Activated CD8-positive, alpha-beta T cell treated with anti-CD3 and anti-CD28 coated beads for 36 hours (primary cell): ENCODE data around the gene KCNA10. TPM values are rescaled to one million over a fixed set of nuclear protein-coding genes. Genes with fewer than 3 reads are reported as not detected.
A peak's percentile ranks its signal among the peaks of the same experiment; 100 is the strongest.

Experiments
- ATAC-seq: fragments of 200-7000 bp; cut with Tn5 transposase; one replicate; pipeline ENCODE4 v1.10.0; 2021; ENCODE audit warnings: mild to moderate bottlenecking, moderate library complexity
- CTCF ChIA-PET: fragments of 350-600 bp; sonication (Branson Sonifier 250); formaldehyde crosslinking; loops from one replicate; lab custom pipeline; 2021; ENCODE audit warnings: antibody characterized with exemption; lab: Charles Lee
- POLR2A ChIA-PET: fragments of 350-600 bp; sonication (Branson Sonifier 250); formaldehyde crosslinking; loops from one replicate; lab custom pipeline; 2021; ENCODE audit warnings: antibody characterized with exemption; lab: Charles Lee
- DNase-seq: peaks from one replicate; pipeline ENCODE4 v3.0.0-alpha.2; 2020
- H3K27ac Mint-ChIP-seq: one replicate; pipeline ENCODE4 v1.8.0; 2021; ENCODE audit warnings: mild to moderate bottlenecking, mixed read lengths
- H3K27me3 Mint-ChIP-seq: one replicate; pipeline ENCODE4 v1.8.0; 2021; ENCODE audit warnings: mixed read lengths
- H3K36me3 Mint-ChIP-seq: one replicate; pipeline ENCODE4 v1.8.0; 2021; ENCODE audit warnings: low read depth, mixed read lengths
- H3K4me1 Mint-ChIP-seq: one replicate; pipeline ENCODE4 v1.8.0; 2021; ENCODE audit warnings: low read depth, mixed read lengths
- H3K4me3 Mint-ChIP-seq: one replicate; pipeline ENCODE4 v1.8.0; 2021; ENCODE audit warnings: mild to moderate bottlenecking, moderate library complexity, mixed read lengths
- H3K9me3 Mint-ChIP-seq: one replicate; pipeline ENCODE4 v1.8.0; 2021; ENCODE audit warnings: mixed read lengths
- CTCF ChIP-seq: fragments of 200-600 bp; IDR thresholded peaks from one replicate; pipeline ENCODE4 v1.8.0; 2022; ENCODE audit warnings: antibody characterized with exemption, mild to moderate bottlenecking
- intact Hi-C: fragments of 100-400 bp; cut with micrococcal nuclease; formaldehyde crosslinking; loops from one replicate; pipeline ENCODE4 v1.10.0; 2022
- total RNA-seq, 2 experiments: library from RNA; stranded (reverse); gene quantifications; one replicate each; pipeline ENCODE4 v1.2.3, GENCODE V29; 2021

Gene KCNA10
- total RNA-seq, 2 experiments from 2014 or later, result not detected

GRCh38 chr1:110485725-110486124, 33.2 kb downstream of the KCNA10 start:
- ChIA-PET POLR2A (no interaction called here), CTCF (interaction anchor here (1.7 to 1.8 kb wide), 3 partner anchors 10 to 73 kb away, joined by 4 to 9 read pairs (median 4); no protein-coding TSS in a partner anchor)
- DNase-seq (no peak), ATAC-seq (no peak)
- Mint-ChIP-seq H3K9me3 (no peaks in the 10 kb centered on the region), H3K36me3 (no peaks in the 10 kb centered on the region), H3K4me1 (no peaks in the 10 kb centered on the region), H3K27me3 (peaks cover 8% of the 10 kb centered on the region), H3K4me3 (no peak overlapping the region), H3K27ac (no peak overlapping the region)
- intact Hi-C loops, result no loop called here
- TF ChIP-seq CTCF, result no peak

GRCh38 chr1:110484801-110485200, 34.2 kb downstream of the KCNA10 start:
- Mint-ChIP-seq H3K4me1 (no peaks in the 10 kb centered on the region), H3K9me3 (no peaks in the 10 kb centered on the region), H3K4me3 (no peak overlapping the region), H3K27me3 (peaks cover 8% of the 10 kb centered on the region), H3K36me3 (no peaks in the 10 kb centered on the region), H3K27ac (no peak overlapping the region)
- CTCF ChIA-PET, result interaction anchor here (1.8 kb wide), 1 partner anchor 11 kb away, joined by 9 read pairs; no protein-coding TSS in a partner anchor
- intact Hi-C loops, result no loop called here
- DNase-seq, result no peak
- no peak for ATAC-seq
- POLR2A ChIA-PET, result no interaction called here
- no peak for TF ChIP-seq CTCF

- Mint-ChIP-seq H3K9me3 (no peaks in the 10 kb centered on the region), H3K4me3 (no peak overlapping the region), H3K4me1 (no peaks in the 10 kb centered on the region), H3K27me3 (peaks cover 8% of the 10 kb centered on the region), H3K27ac (no peak overlapping the region), H3K36me3 (no peaks in the 10 kb centered on the region)
- CTCF ChIA-PET, result interaction anchor here (1.0 to 4.4 kb wide), 3 partner anchors 13 to 280 kb away, joined by 4 to 20 read pairs (median 16); no protein-coding TSS in a partner anchor
- POLR2A ChIA-PET, result no interaction called here
- ATAC-seq, result no peak
- DNase-seq, result no peak
- intact Hi-C loops, result no loop called here
- no peak for TF ChIP-seq CTCF
These were observed 35.7 kb downstream of the KCNA10 start for GRCh38 chr1:110483308-110483685.

- intact Hi-C loops, result no loop called here
- ChIA-PET POLR2A (no interaction called here), CTCF (interaction anchor here (1.0 to 4.4 kb wide), 3 partner anchors 13 to 280 kb away, joined by 4 to 20 read pairs (median 16); no protein-coding TSS in a partner anchor)
- TF ChIP-seq CTCF, result no peak
- DNase-seq (peak; percentile 4), ATAC-seq (no peak)
- Mint-ChIP-seq H3K4me3 (no peak overlapping the region), H3K27ac (no peak overlapping the region), H3K27me3 (peaks cover 8% of the 10 kb centered on the region), H3K36me3 (no peaks in the 10 kb centered on the region), H3K9me3 (no peaks in the 10 kb centered on the region), H3K4me1 (no peaks in the 10 kb centered on the region)
These were observed 36.2 kb downstream of the KCNA10 start for GRCh38 chr1:110482662-110483307.

DNA sequence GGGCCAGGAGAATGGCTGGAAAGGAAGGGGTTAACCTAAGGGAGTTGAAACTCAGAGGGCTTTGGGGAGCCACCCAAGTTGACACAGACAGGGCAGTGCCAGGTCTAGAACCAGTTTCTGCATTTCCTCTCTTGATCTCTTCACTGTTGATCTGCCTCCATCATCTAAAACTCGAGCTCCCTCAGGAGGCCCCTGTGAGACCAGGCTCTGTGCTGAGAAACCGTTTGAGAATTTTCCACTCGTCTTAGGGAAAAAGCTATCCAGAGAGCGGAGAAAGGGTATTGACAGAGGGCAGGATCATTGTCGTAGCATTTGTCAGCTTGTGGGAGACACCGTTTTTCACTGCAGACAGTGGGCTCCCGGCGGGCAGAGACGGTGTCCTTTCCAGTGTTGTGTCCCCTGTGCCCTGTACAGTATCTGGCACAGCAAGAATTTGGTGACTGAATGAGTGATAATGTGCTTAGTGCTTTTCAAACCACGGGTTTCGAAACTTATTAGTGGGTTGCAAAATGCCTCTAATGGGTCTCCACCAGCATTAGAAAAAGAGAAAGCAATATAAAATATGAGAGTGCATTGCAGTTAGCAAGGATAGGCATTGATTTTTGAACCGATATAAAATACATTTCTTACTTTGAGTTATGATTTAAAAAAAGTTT, 36.9 kb downstream of the KCNA10 start:
- POLR2A ChIA-PET, result no interaction called here
- no peaks in the 10 kb centered on the region for H3K36me3 Mint-ChIP-seq
- intact Hi-C loops, result no loop called here

More for the DNA sequence above, 36.9 kb downstream of the KCNA10 start:
- peaks cover 8% of the 10 kb centered on the region for H3K27me3 Mint-ChIP-seq
- no peak overlapping the region for H3K27ac Mint-ChIP-seq
- H3K4me1 Mint-ChIP-seq, result no peaks in the 10 kb centered on the region
- CTCF ChIA-PET, result interaction anchor here (1.7 to 4.4 kb wide), 3 partner anchors 14 to 22 kb away, joined by 14 to 20 read pairs (median 16); no protein-coding TSS in a partner anchor
- no peak for ATAC-seq
- no peak for DNase-seq
- no peak for TF ChIP-seq CTCF
- no peak overlapping the region for H3K4me3 Mint-ChIP-seq
- no peaks in the 10 kb centered on the region for H3K9me3 Mint-ChIP-seq
